HepG2 (cell line): ENCODE data around the gene SLC13A3.

Source experiments
- CTCF ChIP-seq: sonication (generic); formaldehyde crosslinking; IDR thresholded peaks from 2 replicates; pipeline ENCODE4 v1.5.0; 2020; ENCODE audit warnings: mild to moderate bottlenecking, missing genetic modification reagents, moderate library complexity
- E2F5 ChIP-seq: sonication (generic); formaldehyde crosslinking; conservative IDR thresholded peaks from 2 replicates; pipeline ENCODE4 v1.4.0; 2020; ENCODE audit warnings: missing genetic modification reagents
- FIP1L1 ChIP-seq: fragments of 200-400 bp; formaldehyde crosslinking; IDR thresholded peaks from 2 replicates; pipeline ENCODE4 v1.6.1; 2018; ENCODE audit warnings: low read depth, mild to moderate bottlenecking, low read length, moderate library complexity, borderline replicate concordance; ENCODE audit not compliant: insufficient read depth
- GRHL1 ChIP-seq: sonication (generic); formaldehyde crosslinking; conservative IDR thresholded peaks from 2 replicates; pipeline ENCODE4 v1.8.0; 2022; ENCODE audit warnings: missing genetic modification reagents
- HNRNPH1 ChIP-seq: fragments of 200-400 bp; formaldehyde crosslinking; optimal IDR thresholded peaks from 2 replicates; pipeline ENCODE3; 2017; ENCODE audit warnings: mild to moderate bottlenecking, low read depth, low read length
- KAT2B ChIP-seq: fragments of 150-350 bp; IDR thresholded peaks from 2 replicates; pipeline ENCODE4 v1.6.1; 2014; ENCODE audit warnings: low read depth, low read length, borderline replicate concordance
- XRCC5 ChIP-seq: fragments of 200-400 bp; formaldehyde crosslinking; optimal IDR thresholded peaks from 2 replicates; pipeline ENCODE3; 2017; ENCODE audit warnings: mild to moderate bottlenecking, low read length
- YY1 ChIP-seq: IDR thresholded peaks from 2 replicates; pipeline ENCODE4 v1.6.1; 2011; ENCODE audit warnings: low read length, low read depth, moderate library complexity, mild to moderate bottlenecking; ENCODE audit not compliant: insufficient read depth, insufficient replicate concordance
- ZBTB3 ChIP-seq: sonication (generic); formaldehyde crosslinking; IDR thresholded peaks from 2 replicates; pipeline ENCODE4 v1.4.0; 2020; ENCODE audit warnings: low read depth, mild to moderate bottlenecking, moderate library complexity, missing genetic modification reagents, borderline replicate concordance
- ZNF138 ChIP-seq: sonication (generic); formaldehyde crosslinking; IDR thresholded peaks from 2 replicates; pipeline ENCODE4 v1.5.0; 2020; ENCODE audit warnings: mild to moderate bottlenecking, low read depth, missing genetic modification reagents
- ZNF652 ChIP-seq: IDR thresholded peaks from 2 replicates; pipeline ENCODE4 v1.6.1; 2016; ENCODE audit warnings: low read depth, borderline replicate concordance

GRCh38 chr20:46573234-46573633, 78.0 kb downstream of the SLC13A3 start:
- TF ChIP-seq GRHL1 (CRISPR knock-in tag) (no peak), ZNF138 (CRISPR knock-in tag) (no peak), HNRNPH1 (no peak), ZBTB3 (CRISPR knock-in tag) (no peak), ZNF652 (no peak), CTCF (CRISPR knock-in tag) (no peak), XRCC5 (no peak), KAT2B (no peak), E2F5 (no peak), FIP1L1 (no peak), YY1 (no peak)
